Endothelial cell of umbilical vein (primary cell): ENCODE results near the gene CCDC85A. TPM values are rescaled to one million over a fixed set of nuclear protein-coding genes. Genes with fewer than 3 reads are reported as not detected.

ENCODE experiments used
- BruUV-seq: library from RNA; stranded (reverse); fragments of 400-500 nt; replicated peaks from 2 replicates; lab custom pipeline; 2021; lab: Mats Ljungman, UMichigan
- CTCF ChIA-PET: fragments of 300-600, 350-600 bp; sonication (Branson Sonifier 250); formaldehyde crosslinking; loops from one replicate; lab custom pipeline; 2021; ENCODE audit warnings: antibody characterized with exemption, inconsistent platforms; lab: Charles Lee
- POLR2A ChIA-PET: fragments of 300-600, 350-600 bp; sonication (Branson Sonifier 250); formaldehyde crosslinking; loops from one replicate; lab custom pipeline; 2021; ENCODE audit warnings: antibody characterized with exemption, inconsistent platforms; lab: Charles Lee
- DNase-seq: peaks from one replicate; pipeline ENCODE4 v3.0.0-alpha.2; 2011; ENCODE audit warnings: low read depth, low spot score
- FAIRE-seq: peaks from 2 replicates; lab custom pipeline; 2011; peaks lifted over from hg19 to GRCh38; lab: Jason Lieb, UNC
- H2AFZ ChIP-seq: 2 replicates; pipeline ENCODE4 v1.6.0; 2012; ENCODE audit warnings: low read depth, low read length, control low read depth, inconsistent platforms
- H3K27ac ChIP-seq: 2 replicates; pipeline ENCODE4 v1.5.1; 2011; ENCODE audit warnings: low read depth, mild to moderate bottlenecking, control low read depth, low read length, moderate library complexity; ENCODE audit not compliant: insufficient read depth
- H3K27me3 ChIP-seq, 2 experiments: 2 replicates each; pipeline versions ENCODE4 v1.6.0 to v1.6.1; 2011; ENCODE audit warnings: low read length in 2 of 2, mixed read lengths in 1 of 2; ENCODE audit not compliant: control insufficient read depth in 2 of 2, insufficient read depth in 2 of 2
- H3K36me3 ChIP-seq, 2 experiments: 2 replicates in 1 of 2; 3 replicates in 1 of 2; pipeline ENCODE4 v1.5.1; 2011; ENCODE audit warnings: low read length in 2 of 2, mild to moderate bottlenecking in 1 of 2, moderate library complexity in 1 of 2; ENCODE audit not compliant: control insufficient read depth in 2 of 2, insufficient read depth in 2 of 2; ENCODE audit errors: extremely low read depth in 1 of 2
- H3K4me1 ChIP-seq: 3 replicates; pipeline ENCODE4 v1.5.1; 2011; ENCODE audit warnings: mild to moderate bottlenecking, low read length; ENCODE audit not compliant: control insufficient read depth, insufficient read depth; ENCODE audit errors: extremely low read depth
- H3K4me2 ChIP-seq: 2 replicates; pipeline ENCODE4 v1.6.1; 2011; ENCODE audit warnings: low read length, control low read depth, mixed read lengths; ENCODE audit not compliant: insufficient read depth
- H3K4me3 ChIP-seq, 3 experiments: fragments of 200-600 bp in 1 of 3; sonication (generic), shearing (Covaris generic) in 1 of 3; replicated peaks in 1 of 3; 2 replicates each; pipeline ENCODE4 v1.5.1; 2011 to 2016; ENCODE audit warnings: control low read depth in 3 of 3, low read length in 3 of 3, mild to moderate bottlenecking in 2 of 3, inconsistent platforms in 1 of 3, low read depth in 1 of 3, moderate library complexity in 1 of 3; ENCODE audit not compliant: insufficient read depth in 1 of 3
- H3K79me2 ChIP-seq: 2 replicates; pipeline ENCODE4 v1.6.0; 2012; ENCODE audit warnings: low read length, inconsistent platforms; ENCODE audit not compliant: control insufficient read depth, insufficient read depth
- H3K9ac ChIP-seq: replicated peaks from 2 replicates; pipeline ENCODE3; 2011; ENCODE audit warnings: low read length, control low read depth; ENCODE audit not compliant: insufficient read depth; ENCODE audit errors: extremely low read depth
- H3K9me1 ChIP-seq: replicated peaks from 3 replicates; pipeline ENCODE4 v1.6.0; 2011; ENCODE audit warnings: mild to moderate bottlenecking, low read length; ENCODE audit not compliant: control insufficient read depth, insufficient read depth; ENCODE audit errors: extremely low read depth
- H3K9me3 ChIP-seq: replicated peaks from 2 replicates; pipeline ENCODE4 v1.5.1; 2012; ENCODE audit warnings: low read length, inconsistent platforms; ENCODE audit not compliant: control insufficient read depth, insufficient read depth
- H4K20me1 ChIP-seq: replicated peaks from 2 replicates; pipeline ENCODE3; 2011; ENCODE audit warnings: mild to moderate bottlenecking, low read length; ENCODE audit not compliant: control insufficient read depth, insufficient read depth; ENCODE audit errors: extremely low read depth
- EZH2 ChIP-seq: IDR thresholded peaks from 2 replicates; pipeline ENCODE4 v1.6.1; 2012; ENCODE audit warnings: borderline replicate concordance, low read depth, mild to moderate bottlenecking, moderate library complexity, low read length, inconsistent platforms; ENCODE audit not compliant: severe bottlenecking
- FOS ChIP-seq: IDR thresholded peaks from 2 replicates; pipeline ENCODE4 v1.6.1; 2011; ENCODE audit warnings: mild to moderate bottlenecking, low read length, moderate library complexity, borderline replicate concordance; ENCODE audit not compliant: insufficient read depth
- GATA2 ChIP-seq: IDR thresholded peaks from 2 replicates; pipeline ENCODE4 v1.7.0; 2011; ENCODE audit warnings: low read depth, mild to moderate bottlenecking, moderate library complexity, mixed read lengths, low read length; ENCODE audit not compliant: insufficient read length, insufficient read depth
- JUN ChIP-seq: IDR thresholded peaks from 2 replicates; pipeline ENCODE4 v1.6.1; 2011; ENCODE audit warnings: borderline replicate concordance, low read depth; ENCODE audit not compliant: insufficient read length, insufficient read depth
- MYC ChIP-seq: IDR thresholded peaks from one replicate; pipeline ENCODE4 v1.6.1; 2011; ENCODE audit warnings: mild to moderate bottlenecking, low read depth, low read length
- POLR2A ChIP-seq: IDR thresholded peaks from 2 replicates; pipeline ENCODE4 v1.6.1; 2012; ENCODE audit warnings: low read depth, mild to moderate bottlenecking, control low read depth, low read length
- POLR2AphosphoS5 ChIP-seq: IDR thresholded peaks from 2 replicates; pipeline ENCODE4 v1.6.1; 2012; ENCODE audit warnings: low read depth, mild to moderate bottlenecking, control low read depth, low read length, moderate library complexity; ENCODE audit not compliant: insufficient read depth
- dilution Hi-C: fragments of 300-500 bp; cut with MboI; formaldehyde crosslinking; loops from one replicate; pipeline ENCODE4 v1.15.0; 2019; ENCODE audit warnings: low sequenced_read_pairs; ENCODE audit not compliant: extremely low pct_ligation_motif_present
- intact Hi-C: fragments of 100-400 bp; cut with micrococcal nuclease; formaldehyde crosslinking; loops from one replicate; pipeline ENCODE4 v1.10.0; 2022
- polyA plus RNA-seq, 4 experiments: library from polyadenylated mRNA; depleted of rRNA in 3 of 4; stranded (reverse) in 3 of 4; unstranded in 1 of 4; fragments of >200 nt; gene quantifications; 2 replicates each; pipeline versions ENCODE4 v1.2.1 to v1.2.3, GENCODE V29; 2011 to 2012; ENCODE audit warnings: missing spikeins in 1 of 4
- total RNA-seq: library from RNA; stranded (reverse); gene quantifications from 2 replicates; pipeline ENCODE4 v1.2.3, GENCODE V29; 2021
- TF ChIP-seq, protein P1 (sequence below): IDR thresholded peaks from 2 replicates; pipeline ENCODE4 v1.6.1; 2011; ENCODE audit not compliant: insufficient read depth, insufficient read length
- TF ChIP-seq, protein P2 (sequence below), 2 donors: IDR thresholded peaks; 1 replicate in 1 of 2; 2 replicates in 1 of 2; pipeline ENCODE4 v1.5.1; 2011; ENCODE audit warnings: low read length in 2 of 2, mild to moderate bottlenecking in 2 of 2, moderate library complexity in 2 of 2, control low read depth in 1 of 2, inconsistent platforms in 1 of 2, low read depth in 1 of 2; ENCODE audit not compliant: insufficient read depth in 1 of 2; ENCODE audit errors: extremely low read depth in 1 of 2

The CCDC85A gene
- total and polyA plus RNA-seq, 2 donors (not counting 3 experiments of a cell fraction or from before 2014, with no cell fraction given), result 5.1 to 10.4 TPM

DNA sequence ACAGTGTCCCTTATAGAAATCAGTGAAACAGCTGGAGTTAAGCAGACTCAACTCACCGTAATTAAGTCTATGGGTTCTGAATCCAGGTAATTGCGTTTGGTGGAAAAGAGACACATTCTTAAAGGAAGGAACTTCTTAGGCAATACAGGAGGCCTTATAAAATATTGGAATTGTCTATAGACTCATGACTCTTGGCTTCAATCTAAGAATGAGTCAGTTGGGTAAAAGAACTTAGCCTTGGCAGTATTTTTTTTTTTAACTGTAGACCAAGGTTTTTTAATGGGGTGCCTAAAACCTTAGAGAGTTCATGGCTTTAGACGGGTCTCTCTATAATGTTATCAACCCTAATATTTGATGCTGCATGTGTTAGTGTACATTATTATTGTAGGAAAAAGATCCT lies 47.6 kb downstream of the CCDC85A start:
- no peaks in the 10 kb centered on the region for H3K9me3 ChIP-seq
- H3K4me3 ChIP-seq, result no peak overlapping the region
- H4K20me1 ChIP-seq, result no peaks in the 10 kb centered on the region
- H3K79me2 ChIP-seq, result peaks cover 4% of the 10 kb centered on the region
- no peak overlapping the region for H2AFZ ChIP-seq
- no peaks in the 10 kb centered on the region for H3K36me3 ChIP-seq
- no peaks in the 10 kb centered on the region for H3K9me1 ChIP-seq
- no peak overlapping the region for H3K27ac ChIP-seq
- no peak overlapping the region for H3K9ac ChIP-seq
- ChIA-PET POLR2A (no interaction called here), CTCF (interaction anchor here (2.2 kb wide), 1 partner anchor 48 kb away, joined by 5 read pairs; the partner anchor contains the start of gene CCDC85A)
- no TSS peak for BruUV-seq
- peaks cover 32% of the 10 kb centered on the region for H3K4me1 ChIP-seq
- FAIRE-seq (no peak), DNase-seq (no peak)
- intact Hi-C loops (no loop called here), dilution Hi-C loops (no loop called here)
- TF ChIP-seq EZH2 (no peak), POLR2AphosphoS5 (no peak), FOS (no peak), GATA2 (no peak), POLR2A (no peak), JUN (no peak), MYC (no peak)
- TF ChIP-seq, protein P1, sequence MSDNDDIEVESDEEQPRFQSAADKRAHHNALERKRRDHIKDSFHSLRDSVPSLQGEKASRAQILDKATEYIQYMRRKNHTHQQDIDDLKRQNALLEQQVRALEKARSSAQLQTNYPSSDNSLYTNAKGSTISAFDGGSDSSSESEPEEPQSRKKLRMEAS, result no peak
- TF ChIP-seq, protein P2, sequence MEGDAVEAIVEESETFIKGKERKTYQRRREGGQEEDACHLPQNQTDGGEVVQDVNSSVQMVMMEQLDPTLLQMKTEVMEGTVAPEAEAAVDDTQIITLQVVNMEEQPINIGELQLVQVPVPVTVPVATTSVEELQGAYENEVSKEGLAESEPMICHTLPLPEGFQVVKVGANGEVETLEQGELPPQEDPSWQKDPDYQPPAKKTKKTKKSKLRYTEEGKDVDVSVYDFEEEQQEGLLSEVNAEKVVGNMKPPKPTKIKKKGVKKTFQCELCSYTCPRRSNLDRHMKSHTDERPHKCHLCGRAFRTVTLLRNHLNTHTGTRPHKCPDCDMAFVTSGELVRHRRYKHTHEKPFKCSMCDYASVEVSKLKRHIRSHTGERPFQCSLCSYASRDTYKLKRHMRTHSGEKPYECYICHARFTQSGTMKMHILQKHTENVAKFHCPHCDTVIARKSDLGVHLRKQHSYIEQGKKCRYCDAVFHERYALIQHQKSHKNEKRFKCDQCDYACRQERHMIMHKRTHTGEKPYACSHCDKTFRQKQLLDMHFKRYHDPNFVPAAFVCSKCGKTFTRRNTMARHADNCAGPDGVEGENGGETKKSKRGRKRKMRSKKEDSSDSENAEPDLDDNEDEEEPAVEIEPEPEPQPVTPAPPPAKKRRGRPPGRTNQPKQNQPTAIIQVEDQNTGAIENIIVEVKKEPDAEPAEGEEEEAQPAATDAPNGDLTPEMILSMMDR (IDR thresholded peaks at IDR 0.05; ENCODE audit: extremely low read depth in 1 of 2, insufficient read depth in 1 of 2, low read depth in 1 of 2, low read length in 2 of 2), result no peak
- H3K27me3 ChIP-seq, result no peaks in the 10 kb centered on the region
- H3K4me2 ChIP-seq, result no peak overlapping the region
